ENCODE results near the gene RNF103. TPM values are rescaled to one million over a fixed set of nuclear protein-coding genes. Genes with fewer than 3 reads are reported as not detected.

The RNF103 gene
- total and polyA plus RNA-seq, 2 of the 13 experiments (the other 11 are each of a cell fraction or from before 2014, with no cell fraction given): 19.8 to 21.1 TPM

DNA sequence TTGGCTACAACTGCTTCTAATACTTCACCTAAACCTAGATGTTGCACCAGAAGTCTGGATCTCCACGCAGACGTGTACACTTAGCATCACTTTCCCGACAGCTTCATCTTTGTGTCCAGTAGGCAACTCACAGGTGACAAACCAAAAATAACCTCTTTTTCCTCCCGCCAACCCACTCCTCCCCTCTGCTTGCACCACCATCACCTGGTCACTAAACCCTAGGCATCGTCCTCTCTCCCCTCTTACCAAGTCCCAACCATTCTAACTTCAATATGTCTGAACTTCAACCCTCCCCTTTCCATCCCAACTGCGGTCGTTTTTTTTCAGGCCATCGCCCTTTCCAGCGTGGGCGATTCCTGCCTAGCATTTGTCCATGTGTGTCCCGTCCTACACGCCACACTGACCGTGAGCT, 60.0 kb downstream of the RNF103 start (continued):
- TF ChIP-seq, protein P1, sequence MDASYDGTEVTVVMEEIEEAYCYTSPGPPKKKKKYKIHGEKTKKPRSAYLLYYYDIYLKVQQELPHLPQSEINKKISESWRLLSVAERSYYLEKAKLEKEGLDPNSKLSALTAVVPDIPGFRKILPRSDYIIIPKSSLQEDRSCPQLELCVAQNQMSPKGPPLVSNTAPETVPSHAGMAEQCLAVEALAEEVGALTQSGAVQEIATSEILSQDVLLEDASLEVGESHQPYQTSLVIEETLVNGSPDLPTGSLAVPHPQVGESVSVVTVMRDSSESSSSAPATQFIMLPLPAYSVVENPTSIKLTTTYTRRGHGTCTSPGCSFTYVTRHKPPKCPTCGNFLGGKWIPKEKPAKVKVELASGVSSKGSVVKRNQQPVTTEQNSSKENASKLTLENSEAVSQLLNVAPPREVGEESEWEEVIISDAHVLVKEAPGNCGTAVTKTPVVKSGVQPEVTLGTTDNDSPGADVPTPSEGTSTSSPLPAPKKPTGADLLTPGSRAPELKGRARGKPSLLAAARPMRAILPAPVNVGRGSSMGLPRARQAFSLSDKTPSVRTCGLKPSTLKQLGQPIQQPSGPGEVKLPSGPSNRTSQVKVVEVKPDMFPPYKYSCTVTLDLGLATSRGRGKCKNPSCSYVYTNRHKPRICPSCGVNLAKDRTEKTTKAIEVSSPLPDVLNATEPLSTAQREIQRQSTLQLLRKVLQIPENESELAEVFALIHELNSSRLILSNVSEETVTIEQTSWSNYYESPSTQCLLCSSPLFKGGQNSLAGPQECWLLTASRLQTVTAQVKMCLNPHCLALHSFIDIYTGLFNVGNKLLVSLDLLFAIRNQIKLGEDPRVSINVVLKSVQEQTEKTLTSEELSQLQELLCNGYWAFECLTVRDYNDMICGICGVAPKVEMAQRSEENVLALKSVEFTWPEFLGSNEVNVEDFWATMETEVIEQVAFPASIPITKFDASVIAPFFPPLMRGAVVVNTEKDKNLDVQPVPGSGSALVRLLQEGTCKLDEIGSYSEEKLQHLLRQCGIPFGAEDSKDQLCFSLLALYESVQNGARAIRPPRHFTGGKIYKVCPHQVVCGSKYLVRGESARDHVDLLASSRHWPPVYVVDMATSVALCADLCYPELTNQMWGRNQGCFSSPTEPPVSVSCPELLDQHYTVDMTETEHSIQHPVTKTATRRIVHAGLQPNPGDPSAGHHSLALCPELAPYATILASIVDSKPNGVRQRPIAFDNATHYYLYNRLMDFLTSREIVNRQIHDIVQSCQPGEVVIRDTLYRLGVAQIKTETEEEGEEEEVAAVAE (CRISPR knock-in tag; IDR thresholded peaks at IDR 0.05; ENCODE audit: borderline replicate concordance): no peak
- TF ChIP-seq ZNF773 (CRISPR knock-in tag; IDR thresholded peaks at IDR 0.05; ENCODE audit: borderline replicate concordance) (no peak), NR2F1 (CRISPR knock-in tag; IDR thresholded peaks at IDR 0.05) (no peak), ZNF34 (CRISPR knock-in tag; IDR thresholded peaks at IDR 0.05; ENCODE audit: borderline replicate concordance) (0 out of 2 replicates have a peak, but pooled peaks have one; percentile 7), JUND (CRISPR knock-in tag; IDR thresholded peaks at IDR 0.05) (no peak), ZBTB20 (CRISPR knock-in tag; IDR thresholded peaks at IDR 0.05; ENCODE audit: borderline replicate concordance, low read depth) (0 out of 2 replicates have a peak, but pooled peaks have one; percentile 27), HMG20A (CRISPR knock-in tag; IDR thresholded peaks at IDR 0.05; ENCODE audit: borderline replicate concordance) (no peak), ZNF788 (CRISPR knock-in tag; IDR thresholded peaks at IDR 0.05; ENCODE audit: borderline replicate concordance) (no peak), ZSCAN25 (CRISPR knock-in tag; IDR thresholded peaks at IDR 0.05) (no peak), POLR2G (IDR thresholded peaks at IDR 0.05; ENCODE audit: low read depth, low read length) (no peak), ZNF354B (CRISPR knock-in tag; IDR thresholded peaks at IDR 0.05) (no peak), ZNF33A (CRISPR knock-in tag; IDR thresholded peaks at IDR 0.05; ENCODE audit: borderline replicate concordance) (no peak)
- TF ChIP-seq, protein P2, sequence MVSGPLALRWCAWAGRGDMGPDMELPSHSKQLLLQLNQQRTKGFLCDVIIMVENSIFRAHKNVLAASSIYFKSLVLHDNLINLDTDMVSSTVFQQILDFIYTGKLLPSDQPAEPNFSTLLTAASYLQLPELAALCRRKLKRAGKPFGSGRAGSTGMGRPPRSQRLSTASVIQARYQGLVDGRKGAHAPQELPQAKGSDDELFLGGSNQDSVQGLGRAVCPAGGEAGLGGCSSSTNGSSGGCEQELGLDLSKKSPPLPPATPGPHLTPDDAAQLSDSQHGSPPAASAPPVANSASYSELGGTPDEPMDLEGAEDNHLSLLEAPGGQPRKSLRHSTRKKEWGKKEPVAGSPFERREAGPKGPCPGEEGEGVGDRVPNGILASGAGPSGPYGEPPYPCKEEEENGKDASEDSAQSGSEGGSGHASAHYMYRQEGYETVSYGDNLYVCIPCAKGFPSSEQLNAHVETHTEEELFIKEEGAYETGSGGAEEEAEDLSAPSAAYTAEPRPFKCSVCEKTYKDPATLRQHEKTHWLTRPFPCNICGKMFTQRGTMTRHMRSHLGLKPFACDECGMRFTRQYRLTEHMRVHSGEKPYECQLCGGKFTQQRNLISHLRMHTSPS (CRISPR knock-in tag; IDR thresholded peaks at IDR 0.05; ENCODE audit: low read depth): no peak
- TF ChIP-seq, protein P3, sequence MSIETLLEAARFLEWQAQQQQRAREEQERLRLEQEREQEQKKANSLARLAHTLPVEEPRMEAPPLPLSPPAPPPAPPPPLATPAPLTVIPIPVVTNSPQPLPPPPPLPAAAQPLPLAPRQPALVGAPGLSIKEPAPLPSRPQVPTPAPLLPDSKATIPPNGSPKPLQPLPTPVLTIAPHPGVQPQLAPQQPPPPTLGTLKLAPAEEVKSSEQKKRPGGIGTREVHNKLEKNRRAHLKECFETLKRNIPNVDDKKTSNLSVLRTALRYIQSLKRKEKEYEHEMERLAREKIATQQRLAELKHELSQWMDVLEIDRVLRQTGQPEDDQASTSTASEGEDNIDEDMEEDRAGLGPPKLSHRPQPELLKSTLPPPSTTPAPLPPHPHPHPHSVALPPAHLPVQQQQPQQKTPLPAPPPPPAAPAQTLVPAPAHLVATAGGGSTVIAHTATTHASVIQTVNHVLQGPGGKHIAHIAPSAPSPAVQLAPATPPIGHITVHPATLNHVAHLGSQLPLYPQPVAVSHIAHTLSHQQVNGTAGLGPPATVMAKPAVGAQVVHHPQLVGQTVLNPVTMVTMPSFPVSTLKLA (IDR thresholded peaks at IDR 0.05): no peak
- TF ChIP-seq, protein P4, sequence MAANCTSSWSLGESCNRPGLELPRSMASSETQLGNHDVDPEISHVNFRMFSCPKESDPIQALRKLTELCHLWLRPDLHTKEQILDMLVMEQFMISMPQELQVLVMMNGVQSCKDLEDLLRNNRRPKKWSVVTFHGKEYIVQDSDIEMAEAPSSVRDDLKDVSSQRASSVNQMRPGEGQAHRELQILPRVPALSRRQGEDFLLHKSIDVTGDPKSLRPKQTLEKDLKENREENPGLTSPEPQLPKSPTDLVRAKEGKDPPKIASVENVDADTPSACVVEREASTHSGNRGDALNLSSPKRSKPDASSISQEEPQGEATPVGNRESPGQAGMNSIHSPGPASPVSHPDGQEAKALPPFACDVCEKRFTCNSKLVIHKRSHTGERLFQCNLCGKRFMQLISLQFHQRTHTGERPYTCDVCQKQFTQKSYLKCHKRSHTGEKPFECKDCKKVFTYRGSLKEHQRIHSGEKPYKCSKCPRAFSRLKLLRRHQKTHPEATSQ (CRISPR knock-in tag; IDR thresholded peaks at IDR 0.05; ENCODE audit: borderline replicate concordance): no peak
- TF ChIP-seq, protein P5, sequence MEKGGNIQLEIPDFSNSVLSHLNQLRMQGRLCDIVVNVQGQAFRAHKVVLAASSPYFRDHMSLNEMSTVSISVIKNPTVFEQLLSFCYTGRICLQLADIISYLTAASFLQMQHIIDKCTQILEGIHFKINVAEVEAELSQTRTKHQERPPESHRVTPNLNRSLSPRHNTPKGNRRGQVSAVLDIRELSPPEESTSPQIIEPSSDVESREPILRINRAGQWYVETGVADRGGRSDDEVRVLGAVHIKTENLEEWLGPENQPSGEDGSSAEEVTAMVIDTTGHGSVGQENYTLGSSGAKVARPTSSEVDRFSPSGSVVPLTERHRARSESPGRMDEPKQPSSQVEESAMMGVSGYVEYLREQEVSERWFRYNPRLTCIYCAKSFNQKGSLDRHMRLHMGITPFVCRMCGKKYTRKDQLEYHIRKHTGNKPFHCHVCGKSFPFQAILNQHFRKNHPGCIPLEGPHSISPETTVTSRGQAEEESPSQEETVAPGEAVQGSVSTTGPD (CRISPR knock-in tag; IDR thresholded peaks at IDR 0.05): no peak
- TF ChIP-seq, protein P6, sequence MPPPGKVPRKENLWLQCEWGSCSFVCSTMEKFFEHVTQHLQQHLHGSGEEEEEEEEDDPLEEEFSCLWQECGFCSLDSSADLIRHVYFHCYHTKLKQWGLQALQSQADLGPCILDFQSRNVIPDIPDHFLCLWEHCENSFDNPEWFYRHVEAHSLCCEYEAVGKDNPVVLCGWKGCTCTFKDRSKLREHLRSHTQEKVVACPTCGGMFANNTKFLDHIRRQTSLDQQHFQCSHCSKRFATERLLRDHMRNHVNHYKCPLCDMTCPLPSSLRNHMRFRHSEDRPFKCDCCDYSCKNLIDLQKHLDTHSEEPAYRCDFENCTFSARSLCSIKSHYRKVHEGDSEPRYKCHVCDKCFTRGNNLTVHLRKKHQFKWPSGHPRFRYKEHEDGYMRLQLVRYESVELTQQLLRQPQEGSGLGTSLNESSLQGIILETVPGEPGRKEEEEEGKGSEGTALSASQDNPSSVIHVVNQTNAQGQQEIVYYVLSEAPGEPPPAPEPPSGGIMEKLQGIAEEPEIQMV (CRISPR knock-in tag; IDR thresholded peaks at IDR 0.05; ENCODE audit: low read depth): no peak

Measured in HepG2 (cell line).